DMS153 (cell line): Measurements from ENCODE around the gene SLMAP.
"Not testable (repeated sequence)": the region's sequence is repeated elsewhere in the genome, so short reads cannot be mapped to it uniquely, and the experiment has no call there.

ENCODE experiments used
- DNase-seq: peaks from one replicate; lab custom pipeline; 2025; lab: John Stamatoyannopoulos, UW

Gene SLMAP

DNA sequence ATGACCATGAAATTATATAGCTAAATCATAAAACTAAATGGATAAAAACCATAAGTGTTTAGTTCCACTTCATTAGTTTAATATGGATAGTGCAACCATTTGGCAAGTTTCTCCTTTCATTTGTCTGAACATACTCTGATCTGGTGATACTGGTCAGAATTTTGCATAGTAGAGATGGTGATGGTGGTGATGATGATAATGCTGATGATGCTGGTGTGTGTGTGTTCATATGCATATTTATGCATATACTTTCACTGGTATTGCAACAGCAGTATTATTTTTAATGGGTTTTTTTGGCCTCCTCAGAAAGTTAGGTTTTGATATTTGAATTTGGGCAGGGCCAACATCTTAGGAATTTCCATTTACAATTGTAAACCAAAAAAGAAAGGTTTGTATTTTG lies 76.4 kb downstream of the SLMAP start:
- DNase-seq = no peak

DNA sequence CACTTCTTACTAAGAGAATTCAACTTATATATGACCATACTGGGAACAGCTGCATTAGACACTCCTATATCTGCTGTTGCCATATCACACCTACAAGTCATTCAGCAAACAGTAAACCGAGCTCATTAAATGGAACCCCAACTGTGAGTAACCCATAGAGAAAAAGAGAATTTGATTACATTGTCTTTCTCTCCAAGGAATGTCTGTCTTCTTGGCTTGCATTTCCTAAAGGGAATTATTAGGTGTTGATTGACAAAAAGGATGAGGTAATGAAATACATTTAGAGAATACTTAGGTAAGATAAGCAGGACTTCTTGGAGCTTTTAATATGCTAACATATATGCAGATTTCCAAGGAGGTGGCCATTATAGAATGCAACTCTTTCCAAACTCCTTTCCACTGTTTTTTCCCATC lies 76.8 kb downstream of the SLMAP start:
- no peak for DNase-seq

GRCh38 chr3:57833763-57834162 lies 77.7 kb downstream of the SLMAP start:
- DNase-seq = no peak

DNA sequence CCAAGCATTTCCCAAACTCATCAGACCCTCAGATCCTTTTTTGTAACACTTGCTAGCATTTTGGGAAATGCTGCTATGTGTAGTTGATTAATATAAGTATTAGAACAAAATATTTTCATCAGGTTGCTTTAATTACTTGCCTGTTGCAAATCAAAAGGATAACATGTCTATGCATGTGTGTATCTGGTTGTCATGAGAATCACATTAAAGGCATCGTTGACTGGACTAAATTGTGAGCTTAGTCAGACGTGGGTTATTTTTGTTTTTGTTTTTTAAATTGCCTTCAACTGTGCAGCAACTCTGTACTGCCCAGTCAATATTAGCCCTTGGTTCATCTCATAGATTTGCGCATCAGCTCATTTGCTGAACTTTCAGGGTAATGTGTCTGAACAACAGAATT lies 81.6 kb downstream of the SLMAP start:
- no peak for DNase-seq

DNA sequence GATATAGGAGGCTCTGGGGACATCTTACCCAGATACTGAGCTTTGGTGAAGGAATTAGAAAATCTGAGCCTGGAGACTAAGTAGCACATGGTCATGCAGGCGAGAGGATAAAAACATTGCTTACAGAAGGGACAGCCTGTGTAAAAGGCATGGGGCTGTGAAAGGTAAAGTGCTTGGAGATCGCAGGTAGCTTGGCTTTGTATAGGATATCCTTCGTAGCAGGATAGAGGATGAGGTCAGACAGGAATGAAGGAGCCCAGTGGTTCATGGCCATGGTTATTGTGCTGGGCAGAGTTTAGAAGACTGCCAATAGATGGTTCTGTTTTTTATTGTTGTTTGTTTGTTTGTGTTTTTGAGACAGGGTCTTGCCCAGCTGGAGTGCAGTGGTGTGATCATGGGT lies 82.5 kb downstream of the SLMAP start:
- DNase-seq = no peak

- DNase-seq = no peak
These were observed 84.4 kb downstream of the SLMAP start for GRCh38 chr3:57840473-57840872.

- no peak for DNase-seq
These were observed 85.7 kb downstream of the SLMAP start for GRCh38 chr3:57841818-57842217.

- DNase-seq = no peak
These were observed 92.1 kb downstream of the SLMAP start for GRCh38 chr3:57848177-57848738.

- DNase-seq = no peak
These were observed 95.2 kb downstream of the SLMAP start for GRCh38 chr3:57851304-57851703.

GRCh38 chr3:57852896-57853295 lies 96.8 kb downstream of the SLMAP start:
- no peak for DNase-seq

- DNase-seq = no peak
These were observed 99.2 kb downstream of the SLMAP start for GRCh38 chr3:57855281-57855680.

- no peak for DNase-seq
These were observed 99.8 kb downstream of the SLMAP start for GRCh38 chr3:57855943-57856342.

DNA sequence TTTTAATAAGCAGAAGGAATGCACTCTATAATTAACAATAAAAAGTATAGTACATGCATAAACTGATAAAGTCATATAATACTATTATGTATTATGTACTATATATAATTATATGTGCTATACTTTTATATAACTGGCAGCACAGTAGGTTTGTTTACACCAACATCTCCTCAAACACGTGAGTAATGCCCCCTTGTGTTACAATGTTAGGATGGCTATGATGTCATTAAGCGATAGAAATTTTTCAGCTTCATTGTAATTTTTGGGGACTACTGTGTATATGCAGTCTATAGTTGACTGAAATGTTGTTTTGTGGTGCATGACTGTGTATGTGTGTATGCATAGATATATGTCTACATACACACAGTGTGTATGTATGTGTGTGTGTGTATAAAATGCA lies 100.6 kb downstream of the SLMAP start:
- DNase-seq = no peak

DNA sequence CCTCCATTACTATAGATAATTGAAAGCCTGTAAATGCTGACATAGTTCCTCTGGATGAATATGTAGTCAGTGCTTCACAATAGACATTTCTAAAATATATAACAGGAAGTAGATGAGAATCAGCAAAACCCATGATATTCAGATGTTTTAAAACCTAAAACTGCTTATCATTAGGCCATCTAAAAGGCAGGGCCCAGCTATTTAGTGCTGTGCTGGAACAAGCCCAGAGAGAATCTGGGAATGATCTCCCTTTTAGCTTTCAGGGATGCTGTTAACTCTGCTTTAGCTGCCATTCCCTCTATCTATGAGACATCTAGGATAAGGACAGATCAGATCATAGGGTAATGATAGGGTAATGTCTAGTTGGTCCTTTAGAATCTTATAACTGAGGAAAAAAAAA lies 106.8 kb downstream of the SLMAP start:
- DNase-seq = no peak

GRCh38 chr3:57863380-57863779 lies 107.3 kb downstream of the SLMAP start:
- DNase-seq = no peak

- DNase-seq = no peak
These were observed 108.7 kb downstream of the SLMAP start for GRCh38 chr3:57864853-57865252.

GRCh38 chr3:57869110-57869509 lies 113.0 kb downstream of the SLMAP start:
- DNase-seq = not testable (repeated sequence)

DNA sequence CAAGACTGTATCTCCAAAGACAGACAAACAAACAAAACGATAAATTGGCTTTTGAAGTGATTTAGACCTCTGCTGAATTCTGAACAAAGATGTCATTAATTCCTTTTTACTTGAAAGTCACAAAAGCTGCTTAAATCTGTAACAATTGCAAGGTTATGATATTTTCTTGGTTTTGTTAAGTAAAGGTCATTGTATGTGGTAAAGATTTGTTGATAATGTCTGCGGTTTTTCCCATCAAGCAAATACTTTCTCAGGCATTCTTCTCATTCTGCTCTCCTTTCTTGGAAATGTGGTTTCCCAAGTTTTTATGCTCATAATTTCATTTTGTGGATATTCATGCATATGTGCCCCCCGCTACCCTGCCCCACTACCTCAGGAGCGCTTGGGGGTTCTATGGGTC lies 116.5 kb downstream of the SLMAP start:
- no peak for DNase-seq

DNA sequence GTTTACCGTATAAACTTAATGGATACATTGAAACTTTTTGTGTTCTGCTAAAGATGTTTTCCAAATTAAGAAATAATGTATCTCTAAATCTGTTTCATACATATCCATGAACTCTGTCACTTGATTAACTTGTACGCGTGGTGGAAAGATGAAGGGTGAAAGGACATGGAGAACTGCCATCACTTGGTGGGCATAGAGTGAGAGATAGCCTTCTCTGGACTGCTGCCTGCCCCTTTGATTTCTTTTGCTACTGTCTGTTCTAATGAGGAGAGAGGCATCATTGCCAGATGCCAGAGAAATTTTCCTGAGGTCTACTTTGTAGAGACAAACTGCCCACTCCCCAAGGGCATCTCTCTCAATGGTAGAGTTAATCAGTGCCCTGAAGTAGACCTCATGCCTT lies 120.5 kb downstream of the SLMAP start:
- DNase-seq = no peak

DNA sequence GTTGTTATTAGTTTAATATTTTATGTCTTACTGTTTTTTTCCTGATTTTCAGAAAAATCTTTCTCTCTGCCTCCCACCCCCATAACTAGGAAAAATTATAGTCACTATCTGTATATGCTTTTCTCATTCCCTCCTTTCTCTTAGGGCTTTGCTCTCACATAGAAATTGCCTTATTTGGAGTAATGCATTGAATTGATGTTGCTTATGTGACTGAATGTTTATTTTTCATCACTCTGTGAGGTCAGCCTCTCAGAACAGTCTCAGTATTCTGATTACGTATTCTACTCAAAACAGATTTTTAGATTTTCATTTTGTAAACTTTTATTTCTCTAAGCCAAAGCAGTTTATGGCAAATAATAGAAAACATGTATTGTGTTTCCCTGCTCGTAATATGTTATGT lies 121.0 kb downstream of the SLMAP start:
- DNase-seq = no peak

DNA sequence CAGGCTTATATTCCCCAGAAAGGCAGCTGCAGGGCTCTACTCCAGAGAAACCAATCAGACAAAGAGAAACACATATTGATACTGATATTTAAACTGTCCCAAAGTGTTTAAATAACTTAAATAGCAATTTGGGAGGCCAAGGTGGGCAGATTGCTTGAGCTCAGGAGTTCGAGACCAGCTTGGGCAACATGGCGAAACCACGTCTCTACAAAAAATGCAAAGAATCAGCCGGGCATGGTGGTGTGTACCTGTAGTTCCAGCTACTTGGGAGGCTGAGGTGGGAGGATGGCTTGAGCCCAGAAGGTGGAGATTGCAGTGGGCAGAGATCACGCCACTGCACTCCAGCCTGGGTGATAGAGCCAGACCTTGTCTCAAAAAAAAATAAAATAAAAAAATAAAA lies 128.3 kb downstream of the SLMAP start:
- not testable (repeated sequence) for DNase-seq

DNA sequence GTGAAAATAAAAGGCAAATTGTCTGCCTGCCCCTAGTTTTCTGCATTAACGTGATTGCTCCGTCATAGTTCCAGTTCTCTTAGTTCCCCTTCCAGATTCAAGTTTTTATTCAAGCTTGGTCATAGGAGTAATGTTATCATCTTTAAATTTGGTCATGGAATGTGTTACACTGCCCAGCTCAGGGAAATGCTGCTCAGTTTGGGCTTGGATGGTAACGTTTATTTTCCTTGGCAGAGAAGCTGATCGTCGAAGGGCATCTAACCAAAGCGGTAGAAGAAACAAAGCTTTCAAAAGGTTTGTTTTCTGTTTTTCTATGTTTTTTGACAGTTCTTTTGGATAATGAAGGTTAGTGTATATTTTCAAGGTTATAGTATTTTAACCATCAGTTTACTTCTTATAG lies 133.7 kb downstream of the SLMAP start:
- no peak for DNase-seq

DNA sequence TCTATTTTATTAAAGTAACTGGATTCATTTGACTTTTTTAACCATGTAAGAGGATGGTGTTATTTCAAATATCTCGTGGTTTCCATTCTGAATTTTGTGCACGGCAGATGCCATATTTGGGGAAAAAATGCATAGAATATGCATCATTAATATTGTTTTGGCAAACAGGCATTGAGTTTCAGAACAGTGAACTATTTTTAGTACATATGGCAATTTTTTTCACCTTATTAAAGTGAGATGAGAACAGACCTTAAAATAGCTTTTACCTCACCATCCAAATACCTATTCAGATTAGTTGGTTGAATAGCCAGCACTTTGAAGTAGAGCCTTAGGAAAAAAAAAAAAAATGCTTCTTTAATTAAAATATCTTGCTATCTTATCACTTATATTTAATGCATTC lies 134.8 kb downstream of the SLMAP start:
- no peak for DNase-seq

DNA sequence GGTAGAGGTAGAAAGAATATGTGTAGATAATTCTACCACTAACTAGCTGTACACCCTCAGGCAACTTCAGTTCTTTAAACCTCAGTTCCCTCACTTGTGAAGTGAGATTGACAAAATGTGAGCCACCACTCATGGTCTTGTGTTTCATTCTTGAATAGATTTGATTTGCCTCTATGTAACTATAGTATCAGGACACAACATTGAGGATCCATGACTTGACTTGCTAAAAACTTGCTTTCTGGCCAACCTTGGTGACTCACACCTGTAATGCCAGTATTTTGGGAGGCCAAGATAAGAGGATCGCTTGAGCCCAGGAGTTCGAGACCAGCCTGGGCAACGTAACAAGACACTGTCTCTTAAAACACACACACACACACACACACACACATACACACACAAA lies 136.3 kb downstream of the SLMAP start:
- no peak for DNase-seq

DNA sequence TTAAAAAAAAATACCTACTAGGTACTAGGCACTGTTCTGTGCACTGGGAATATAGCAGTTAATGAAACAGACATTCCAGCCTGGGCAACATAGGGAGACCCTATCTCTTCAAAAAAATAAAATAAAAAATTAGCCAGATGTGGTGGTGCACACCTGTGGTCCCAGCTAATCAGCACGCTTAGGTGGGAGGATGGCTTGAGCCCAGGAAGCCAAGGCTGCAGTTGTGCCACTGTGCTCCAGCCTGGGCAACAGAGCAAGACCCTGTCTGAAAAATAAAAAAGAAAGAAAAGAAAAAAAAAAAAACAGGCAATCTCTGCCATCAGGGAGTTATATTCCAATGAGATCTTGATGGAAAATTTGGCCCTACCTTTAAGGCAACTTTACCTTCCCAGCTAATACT lies 137.0 kb downstream of the SLMAP start:
- DNase-seq = no peak
